Osteoblast (primary cell): ENCODE data around the gene LRRC4C. TPM values are rescaled to one million over a fixed set of nuclear protein-coding genes. Genes with fewer than 3 reads are reported as not detected.

Experiments used
- DNase-seq: peaks from one replicate; pipeline ENCODE4 v3.0.0; 2011; ENCODE audit warnings: low spot score, mixed read lengths; ENCODE audit not compliant: insufficient read length; ENCODE audit errors: missing footprints
- H2AFZ ChIP-seq: 2 replicates; pipeline ENCODE4 v1.6.0; 2011; ENCODE audit warnings: mild to moderate bottlenecking, low read length
- H3K27ac ChIP-seq: 2 replicates; pipeline ENCODE4 v1.5.1; 2011; ENCODE audit warnings: mild to moderate bottlenecking, low read depth, low read length, moderate library complexity
- H3K27me3 ChIP-seq: 2 replicates; pipeline ENCODE4 v1.6.0; 2012; ENCODE audit warnings: mild to moderate bottlenecking, control low read depth, inconsistent platforms, low read length, moderate library complexity; ENCODE audit not compliant: insufficient read depth
- H3K36me3 ChIP-seq: 2 replicates; pipeline ENCODE4 v1.5.1; 2011; ENCODE audit warnings: mild to moderate bottlenecking, low read length, control low read depth, moderate library complexity; ENCODE audit not compliant: insufficient read depth
- H3K4me1 ChIP-seq: 2 replicates; pipeline ENCODE4 v1.5.1; 2011; ENCODE audit warnings: mild to moderate bottlenecking, low read length, control low read depth, moderate library complexity; ENCODE audit not compliant: insufficient read depth
- H3K4me2 ChIP-seq: 2 replicates; pipeline ENCODE4 v1.6.0; 2011; ENCODE audit warnings: mild to moderate bottlenecking, low read length; ENCODE audit not compliant: insufficient read depth
- H3K4me3 ChIP-seq: fragments of 200-600 bp; sonication (generic); 3 replicates; pipeline ENCODE4 v1.5.1; 2012; ENCODE audit warnings: mild to moderate bottlenecking, low read length, inconsistent platforms; ENCODE audit not compliant: insufficient read depth
- H3K79me2 ChIP-seq: 2 replicates; pipeline ENCODE4 v1.6.0; 2012; ENCODE audit warnings: mild to moderate bottlenecking, low read length, control low read depth, inconsistent platforms; ENCODE audit not compliant: insufficient read depth
- H3K9me3 ChIP-seq: 2 replicates; pipeline ENCODE4 v1.5.1; 2011; ENCODE audit warnings: low read depth, low read length, control low read depth
- H4K20me1 ChIP-seq: 2 replicates; pipeline ENCODE4 v1.6.0; 2012; ENCODE audit warnings: mild to moderate bottlenecking, low read length, control low read depth; ENCODE audit not compliant: insufficient read depth
- total RNA-seq: library from RNA; depleted of rRNA; stranded (reverse); fragments of >200 nt; gene quantifications from 2 replicates; pipeline ENCODE4 v1.2.3, GENCODE V29; 2012
- TF ChIP-seq, protein P1 (sequence below): IDR thresholded peaks from 2 replicates; pipeline ENCODE4 v1.5.1; 2011; ENCODE audit warnings: mild to moderate bottlenecking, low read depth, low read length, moderate library complexity; ENCODE audit errors: extremely low read depth

LRRC4C gene
- total RNA-seq, 1 donor: 2.2 TPM

DNA sequence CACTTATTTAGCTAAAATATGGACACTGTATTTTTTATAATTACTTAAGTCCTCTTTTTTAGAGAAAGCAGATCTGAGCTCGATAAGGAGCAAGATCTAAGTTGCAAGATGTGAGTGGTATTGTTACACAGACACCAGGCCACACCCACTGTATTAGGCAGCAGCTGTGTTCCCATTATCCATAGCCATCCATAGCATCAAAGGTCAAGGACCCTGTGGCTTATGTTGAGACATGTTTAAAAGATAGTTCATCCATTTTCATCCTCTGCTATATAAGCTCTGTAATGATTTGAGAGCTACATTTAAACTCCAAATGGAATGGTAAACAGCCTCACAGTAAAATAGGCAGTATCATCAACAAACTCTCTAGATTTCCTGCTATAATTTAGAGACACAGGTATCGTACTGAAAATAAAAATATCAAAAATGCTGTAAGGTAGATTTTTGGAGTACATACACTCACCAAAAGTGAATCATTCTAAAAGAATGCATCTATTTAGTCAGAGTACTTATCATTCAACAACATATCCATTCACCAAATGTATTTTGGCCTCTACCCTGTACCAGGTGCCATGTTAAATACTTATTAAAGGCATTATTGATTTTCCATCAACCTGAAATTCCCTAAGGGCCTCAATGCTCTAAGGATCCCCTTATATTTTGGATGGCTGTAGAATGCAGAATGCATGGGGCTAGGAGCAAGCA lies 574.0 kb downstream of the LRRC4C start:
- no peaks in the 10 kb centered on the region for H3K79me2 ChIP-seq
- H4K20me1 ChIP-seq: no peaks in the 10 kb centered on the region
- H2AFZ ChIP-seq: no peak overlapping the region
- no peaks in the 10 kb centered on the region for H3K36me3 ChIP-seq
- no peaks in the 10 kb centered on the region for H3K9me3 ChIP-seq
- H3K4me2 ChIP-seq: no peak overlapping the region
- H3K4me3 ChIP-seq: no peak overlapping the region
- no peak overlapping the region for H3K27ac ChIP-seq
- H3K4me1 ChIP-seq: no peaks in the 10 kb centered on the region
- TF ChIP-seq, protein P1, sequence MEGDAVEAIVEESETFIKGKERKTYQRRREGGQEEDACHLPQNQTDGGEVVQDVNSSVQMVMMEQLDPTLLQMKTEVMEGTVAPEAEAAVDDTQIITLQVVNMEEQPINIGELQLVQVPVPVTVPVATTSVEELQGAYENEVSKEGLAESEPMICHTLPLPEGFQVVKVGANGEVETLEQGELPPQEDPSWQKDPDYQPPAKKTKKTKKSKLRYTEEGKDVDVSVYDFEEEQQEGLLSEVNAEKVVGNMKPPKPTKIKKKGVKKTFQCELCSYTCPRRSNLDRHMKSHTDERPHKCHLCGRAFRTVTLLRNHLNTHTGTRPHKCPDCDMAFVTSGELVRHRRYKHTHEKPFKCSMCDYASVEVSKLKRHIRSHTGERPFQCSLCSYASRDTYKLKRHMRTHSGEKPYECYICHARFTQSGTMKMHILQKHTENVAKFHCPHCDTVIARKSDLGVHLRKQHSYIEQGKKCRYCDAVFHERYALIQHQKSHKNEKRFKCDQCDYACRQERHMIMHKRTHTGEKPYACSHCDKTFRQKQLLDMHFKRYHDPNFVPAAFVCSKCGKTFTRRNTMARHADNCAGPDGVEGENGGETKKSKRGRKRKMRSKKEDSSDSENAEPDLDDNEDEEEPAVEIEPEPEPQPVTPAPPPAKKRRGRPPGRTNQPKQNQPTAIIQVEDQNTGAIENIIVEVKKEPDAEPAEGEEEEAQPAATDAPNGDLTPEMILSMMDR: no peak
- H3K27me3 ChIP-seq: no peaks in the 10 kb centered on the region
- no peak for DNase-seq

DNA sequence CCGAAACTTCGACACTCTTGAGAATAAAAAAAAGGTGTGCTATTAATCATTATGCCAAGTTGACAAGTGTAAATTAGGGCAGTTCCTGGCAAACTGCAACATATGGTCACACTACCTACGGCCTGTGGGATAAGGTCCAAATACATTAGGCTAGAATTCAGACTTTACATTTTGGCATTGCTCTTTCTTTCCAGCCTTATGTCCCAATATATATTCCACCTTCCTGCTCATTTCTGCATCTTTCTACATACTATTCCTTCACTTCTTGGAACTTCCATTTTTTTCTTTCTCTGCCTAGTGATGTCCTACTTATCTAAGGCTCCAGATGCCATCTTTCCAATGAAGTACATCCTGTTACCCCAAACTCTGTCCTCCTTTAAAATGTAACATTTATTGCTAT lies 577.2 kb downstream of the LRRC4C start:
- TF ChIP-seq, protein P1: no peak
- Histone ChIP-seq H3K27me3 (no peaks in the 10 kb centered on the region), H3K27ac (no peak overlapping the region), H3K4me3 (no peak overlapping the region), H3K4me2 (no peak overlapping the region), H3K79me2 (no peaks in the 10 kb centered on the region), H3K9me3 (peaks cover 3% of the 10 kb centered on the region), H2AFZ (no peak overlapping the region), H3K4me1 (no peaks in the 10 kb centered on the region), H3K36me3 (no peaks in the 10 kb centered on the region), H4K20me1 (no peaks in the 10 kb centered on the region)
- no peak for DNase-seq

DNA sequence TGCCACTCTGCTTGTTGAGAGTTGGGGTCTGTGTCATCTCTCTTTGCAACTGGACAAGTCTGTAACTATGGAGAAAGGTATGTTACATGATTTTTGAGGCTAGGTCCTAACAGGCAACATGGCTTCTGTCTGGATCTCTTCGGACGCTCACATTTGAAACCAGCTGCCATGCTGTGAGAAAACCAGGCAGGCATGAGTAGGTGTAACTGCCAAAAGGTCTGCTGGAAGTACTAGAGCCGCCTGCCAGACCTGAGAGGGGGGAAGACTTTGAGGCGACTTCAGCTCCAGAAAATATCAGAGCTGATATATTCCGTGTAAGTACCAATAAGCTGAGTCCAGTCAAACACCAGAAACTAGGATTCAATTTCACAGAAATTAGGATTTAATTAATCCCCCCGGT lies 579.5 kb downstream of the LRRC4C start:
- no peak overlapping the region for H3K27ac ChIP-seq
- H4K20me1 ChIP-seq: no peaks in the 10 kb centered on the region
- no peak overlapping the region for H3K4me3 ChIP-seq
- H3K79me2 ChIP-seq: no peaks in the 10 kb centered on the region
- H3K4me1 ChIP-seq: no peaks in the 10 kb centered on the region
- DNase-seq: no peak
- TF ChIP-seq, protein P1: no peak
- H2AFZ ChIP-seq: no peak overlapping the region
- no peaks in the 10 kb centered on the region for H3K27me3 ChIP-seq
- H3K36me3 ChIP-seq: no peaks in the 10 kb centered on the region
- H3K4me2 ChIP-seq: no peak overlapping the region
- H3K9me3 ChIP-seq: peaks cover 3% of the 10 kb centered on the region

DNA sequence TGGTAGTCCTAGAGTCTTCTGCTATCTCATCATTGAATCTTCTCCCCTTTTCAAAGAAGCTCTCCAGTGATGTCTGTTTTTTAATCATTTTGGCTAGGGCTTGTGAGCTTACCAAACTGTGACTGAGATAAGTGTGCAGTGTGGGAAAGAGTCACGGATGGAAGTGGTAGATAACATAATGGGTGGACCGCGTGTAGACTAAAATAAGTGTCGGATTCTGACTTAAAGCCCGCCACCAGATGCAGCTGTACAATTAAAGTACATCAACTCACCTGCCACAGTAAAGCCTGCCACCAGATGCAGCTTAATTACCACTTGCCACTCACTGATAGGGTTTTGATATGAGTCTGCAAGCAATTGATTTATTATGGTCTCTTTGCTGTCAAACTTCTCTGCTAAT lies 581.5 kb downstream of the LRRC4C start:
- TF ChIP-seq, protein P1: no peak
- no peaks in the 10 kb centered on the region for H3K36me3 ChIP-seq
- no peaks in the 10 kb centered on the region for H3K4me1 ChIP-seq
- no peaks in the 10 kb centered on the region for H3K79me2 ChIP-seq
- no peaks in the 10 kb centered on the region for H4K20me1 ChIP-seq
- H2AFZ ChIP-seq: no peak overlapping the region
- DNase-seq: no peak
- H3K4me3 ChIP-seq: no peak overlapping the region
- no peaks in the 10 kb centered on the region for H3K27me3 ChIP-seq
- peaks cover 3% of the 10 kb centered on the region for H3K9me3 ChIP-seq
- no peak overlapping the region for H3K27ac ChIP-seq
- no peak overlapping the region for H3K4me2 ChIP-seq
